22Rv1 (cell line): Measurements from ENCODE around the gene ETAA1.

Experiments used
- H3K27ac ChIP-seq: fragments of 450-650 bp; 2 replicates; pipeline ENCODE4 v1.5.1; 2017
- CTCF ChIP-seq: fragments of 450-650 bp; IDR thresholded peaks from 2 replicates; pipeline ENCODE4 v1.5.1; 2017; ENCODE audit warnings: mild to moderate bottlenecking
- ZFX ChIP-seq: fragments of 450-650 bp; IDR thresholded peaks from 2 replicates; pipeline ENCODE4 v1.6.1; 2017; ENCODE audit warnings: antibody characterized with exemption, borderline replicate concordance

The ETAA1 gene

DNA sequence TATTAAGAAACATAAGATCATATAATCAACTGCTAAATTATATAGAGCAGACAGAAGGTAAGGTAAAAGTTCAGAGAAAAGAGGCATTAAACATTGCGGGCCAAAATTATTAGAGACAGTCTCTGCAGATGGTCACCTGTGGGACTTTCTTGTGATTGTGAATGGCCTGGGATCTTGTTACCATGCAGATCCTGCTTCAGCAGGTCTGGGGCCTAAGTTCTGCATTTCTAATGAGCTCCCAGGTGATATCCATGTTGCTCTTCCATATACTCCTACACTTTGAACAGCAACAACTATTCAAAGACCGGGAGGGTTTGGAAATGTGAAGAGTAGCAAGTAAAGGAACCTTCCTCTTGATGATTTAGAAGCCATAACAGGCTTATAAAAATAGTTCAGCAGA lies 8.5 kb upstream of the ETAA1 start:
- TF ChIP-seq CTCF (no peak), ZFX (no peak)
- no peak overlapping the region for H3K27ac ChIP-seq

DNA sequence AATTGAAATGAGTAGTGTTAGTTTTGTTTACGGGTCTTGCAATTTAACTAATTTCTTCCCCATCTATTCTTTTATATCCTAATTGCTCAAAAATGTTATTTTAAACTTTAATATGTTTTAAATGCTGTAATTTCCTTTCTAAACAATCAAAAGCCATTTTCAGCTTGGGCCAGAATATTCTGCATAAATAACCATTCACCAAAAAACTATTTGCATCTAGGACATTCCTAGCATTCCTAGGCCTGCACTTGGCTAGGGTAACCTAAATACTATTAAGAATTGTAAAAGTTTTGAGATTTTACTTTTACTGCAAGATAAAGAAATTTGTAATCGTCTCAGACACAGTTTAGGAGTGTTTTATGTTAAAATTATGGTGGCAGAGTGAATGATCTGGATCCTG lies 7.8 kb upstream of the ETAA1 start:
- TF ChIP-seq CTCF, result no peak
- TF ChIP-seq ZFX, result no peak
- H3K27ac ChIP-seq, result no peak overlapping the region

GRCh38 chr2:67389788-67390187 lies 7.3 kb upstream of the ETAA1 start:
- no peak for TF ChIP-seq ZFX
- no peak for TF ChIP-seq CTCF
- H3K27ac ChIP-seq, result no peak overlapping the region

DNA sequence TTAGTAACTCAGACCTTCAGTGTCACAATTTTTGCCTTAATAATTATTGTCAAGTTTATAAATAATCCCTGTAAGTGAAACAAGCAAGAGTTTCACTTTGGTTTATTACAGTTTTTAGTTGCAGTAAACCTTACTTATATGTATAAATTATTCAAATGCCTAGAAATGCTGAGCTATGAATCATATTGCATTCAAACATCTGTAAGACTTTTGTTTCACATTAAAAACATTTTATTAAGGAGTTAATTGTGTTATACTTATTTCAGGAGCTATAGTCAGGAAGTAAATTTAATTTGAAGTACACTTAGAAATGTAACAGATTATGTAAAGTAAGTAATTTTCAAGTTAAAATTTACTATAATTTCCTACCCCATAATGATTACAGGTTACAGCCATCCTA lies 3.9 kb upstream of the ETAA1 start:
- TF ChIP-seq CTCF, result no peak
- TF ChIP-seq ZFX, result no peak
- no peak overlapping the region for H3K27ac ChIP-seq

DNA sequence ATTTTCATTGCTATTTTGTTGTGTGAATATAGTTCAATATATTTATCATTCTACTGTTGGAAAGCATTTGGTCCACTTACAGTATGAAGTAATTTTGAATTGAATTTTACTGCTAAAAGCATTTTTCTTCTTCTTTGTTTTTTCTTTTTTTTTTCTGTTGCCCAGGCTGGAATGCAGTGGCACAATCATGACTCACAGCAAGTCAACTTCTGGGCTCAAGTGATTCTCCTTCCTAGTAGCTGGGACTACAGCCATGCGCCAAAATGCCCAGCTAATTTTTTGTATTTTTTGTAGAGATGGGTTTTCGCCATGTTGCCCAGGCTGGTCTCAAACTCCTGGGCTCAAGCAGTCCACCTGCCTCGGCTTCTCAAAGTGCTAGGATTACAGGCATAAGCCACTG lies 2.4 kb upstream of the ETAA1 start:
- TF ChIP-seq CTCF (no peak), ZFX (no peak)
- 0 out of 2 replicates have a peak overlapping the region, but pooled peaks have one; percentile 11 for H3K27ac ChIP-seq

DNA sequence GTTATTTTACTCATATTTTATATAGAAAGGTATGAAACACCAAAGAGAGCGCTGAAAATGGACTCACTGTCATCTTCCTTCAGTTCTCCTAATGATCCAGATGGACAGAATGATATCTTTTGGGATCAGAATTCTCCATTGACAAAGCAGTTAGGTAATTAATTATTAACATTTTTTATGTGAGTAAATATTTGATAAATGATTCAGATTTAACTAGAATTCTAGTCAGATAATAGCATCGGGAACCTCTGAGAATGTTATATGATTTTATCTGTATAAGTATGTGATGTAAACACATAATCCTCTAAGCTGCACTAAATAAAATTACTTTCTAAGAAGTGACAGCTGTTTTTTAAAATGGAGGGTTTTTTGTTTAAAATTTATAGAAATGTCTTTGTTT lies 2.0 kb downstream of the ETAA1 start:
- no peak for TF ChIP-seq ZFX
- TF ChIP-seq CTCF, result no peak
- peak overlapping the region; percentile 93 for H3K27ac ChIP-seq

DNA sequence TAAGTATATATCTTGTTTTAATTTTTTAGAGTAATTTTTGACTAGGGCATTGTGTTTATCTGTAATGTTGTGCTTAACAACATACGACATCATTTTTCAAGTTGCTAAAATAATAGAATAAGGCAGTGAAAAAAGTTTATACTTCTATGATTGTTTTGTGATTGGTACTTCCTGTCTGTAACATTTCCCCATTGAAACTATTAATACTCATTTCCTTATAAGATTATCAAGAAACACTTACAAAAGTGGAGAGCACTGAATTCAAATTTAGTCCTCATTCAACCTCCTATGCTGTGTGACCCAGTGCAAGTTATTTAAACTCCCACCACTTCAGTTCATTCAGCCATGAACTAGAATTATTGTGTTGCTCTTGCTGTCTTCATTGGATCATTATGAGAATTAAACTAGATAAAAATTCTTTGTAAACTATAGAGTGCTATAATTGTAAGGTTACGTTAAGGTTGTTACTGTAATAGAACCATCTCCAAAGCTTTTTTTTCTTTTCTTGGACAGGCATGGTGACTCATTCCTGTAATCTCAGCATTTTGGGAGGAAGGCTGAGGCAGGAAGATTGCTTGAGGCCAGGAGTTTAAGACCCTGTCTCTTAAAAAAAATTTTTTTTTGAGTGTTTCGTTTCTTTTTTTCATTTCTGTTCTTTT lies 2.8 kb downstream of the ETAA1 start:
- no peak for TF ChIP-seq CTCF
- TF ChIP-seq ZFX, result no peak
- H3K27ac ChIP-seq, result peak overlapping the region; percentile 93
